ENCODE results near the gene HMGN4.
A peak's percentile ranks its signal among the peaks of the same experiment; 100 is the strongest.
"Not testable (repeated sequence)": the region's sequence is repeated elsewhere in the genome, so short reads cannot be mapped to it uniquely, and the experiment has no call there.

The HMGN4 gene

DNA sequence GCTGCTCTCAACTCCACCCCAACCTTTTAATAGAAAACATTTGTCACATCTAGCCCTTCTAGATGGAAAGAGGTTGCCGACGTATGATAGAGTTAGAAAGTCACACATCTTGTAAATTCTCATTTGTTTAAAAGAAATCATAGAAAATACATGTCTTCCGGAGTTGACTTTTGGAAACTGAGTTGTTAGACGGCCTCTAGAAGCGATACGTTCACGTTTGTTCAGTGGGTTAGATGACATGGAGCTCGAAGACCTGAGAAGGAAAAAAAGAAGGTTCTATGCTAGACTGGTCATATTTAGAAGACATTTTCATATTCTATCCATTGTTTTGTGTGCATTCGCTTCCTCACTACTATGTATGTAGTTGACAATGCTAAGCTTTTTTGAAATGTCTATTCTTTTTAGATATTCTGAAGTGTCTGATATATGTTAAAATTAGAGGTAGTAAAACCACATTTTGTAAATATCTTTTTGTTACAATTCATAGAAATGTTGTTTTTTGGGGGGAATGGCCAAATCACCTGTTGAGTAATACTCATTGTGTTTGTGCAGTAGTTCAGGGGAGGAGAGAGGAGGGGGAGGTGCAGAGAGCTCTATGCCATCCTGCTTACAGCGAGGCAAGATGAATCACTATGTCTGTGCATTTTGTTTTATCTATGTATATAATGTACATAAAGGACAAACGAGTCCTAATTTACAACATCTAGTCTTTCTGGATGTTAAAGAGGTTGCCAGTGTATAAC is 15.5 kb upstream of the HMGN4 start:
- DNase-seq = peak; percentile 20

DNA sequence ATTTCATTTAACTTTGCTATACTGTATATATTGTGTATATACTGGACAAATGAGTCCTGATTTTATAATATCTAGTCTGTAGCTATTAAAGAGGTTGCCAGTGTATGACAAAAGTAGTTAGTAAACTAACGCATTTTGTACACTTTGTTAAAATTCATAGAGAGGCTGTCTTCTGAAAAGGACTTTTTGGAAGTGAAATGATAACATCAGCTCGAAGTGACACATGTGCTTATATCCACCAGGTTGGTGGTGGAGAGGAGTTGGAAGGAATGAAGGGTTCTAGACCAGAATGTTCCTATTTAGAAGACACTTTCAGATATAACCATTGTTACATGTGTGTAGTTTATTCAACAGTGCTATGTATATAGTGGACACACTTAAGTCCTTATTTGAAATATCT is 13.9 kb upstream of the HMGN4 start:
- not testable (repeated sequence) for DNase-seq

DNA sequence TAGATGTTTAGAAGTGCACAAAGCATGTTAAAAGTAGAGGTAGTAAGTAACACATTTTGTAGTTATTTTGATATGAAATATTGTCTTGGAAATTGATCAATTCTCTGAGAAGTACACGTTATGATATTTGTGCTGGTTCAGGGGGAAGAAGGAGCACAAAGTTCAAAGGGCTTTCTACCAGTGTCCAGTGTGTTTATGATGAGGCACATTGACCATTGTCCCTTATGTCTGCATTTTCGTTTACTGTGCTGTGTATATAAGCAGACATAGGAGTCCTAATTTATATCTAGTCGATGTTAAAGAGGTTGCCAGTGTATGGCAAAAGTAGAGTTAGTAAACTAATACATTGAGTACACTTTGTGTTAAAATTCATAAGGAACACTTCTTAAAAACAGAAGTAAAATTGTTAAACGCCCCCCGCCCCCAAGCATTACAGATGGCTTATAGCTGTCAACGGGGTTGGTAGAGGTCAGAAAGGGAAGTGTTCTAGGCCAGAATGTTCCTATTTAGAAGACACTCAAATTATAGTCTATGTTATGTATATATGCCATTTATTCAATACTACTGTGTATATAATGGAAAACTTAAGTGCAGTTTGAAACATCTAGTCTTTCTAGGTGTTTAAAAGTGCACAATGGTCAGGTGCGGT is 13.3 kb upstream of the HMGN4 start:
- no peak for DNase-seq

DNA sequence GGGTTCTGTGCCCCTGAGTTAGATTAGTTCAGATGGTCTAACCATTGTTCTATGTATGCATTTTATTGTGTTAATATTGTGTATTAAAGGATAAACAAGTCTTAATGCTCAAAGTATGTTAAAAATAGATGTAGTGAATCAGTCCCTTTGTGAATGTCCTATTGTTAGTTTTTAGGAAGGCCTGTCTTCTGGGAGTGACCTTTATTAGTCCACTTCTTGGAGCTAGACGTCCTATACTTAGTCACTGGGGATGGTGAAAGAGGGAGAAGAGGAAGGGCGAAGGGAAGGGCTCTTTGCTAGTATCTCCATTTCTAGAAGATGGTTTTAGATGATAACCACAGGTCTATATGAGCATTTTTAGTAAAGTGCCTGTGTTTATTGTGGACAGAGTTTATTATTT is 12.3 kb upstream of the HMGN4 start:
- DNase-seq = no peak

DNA sequence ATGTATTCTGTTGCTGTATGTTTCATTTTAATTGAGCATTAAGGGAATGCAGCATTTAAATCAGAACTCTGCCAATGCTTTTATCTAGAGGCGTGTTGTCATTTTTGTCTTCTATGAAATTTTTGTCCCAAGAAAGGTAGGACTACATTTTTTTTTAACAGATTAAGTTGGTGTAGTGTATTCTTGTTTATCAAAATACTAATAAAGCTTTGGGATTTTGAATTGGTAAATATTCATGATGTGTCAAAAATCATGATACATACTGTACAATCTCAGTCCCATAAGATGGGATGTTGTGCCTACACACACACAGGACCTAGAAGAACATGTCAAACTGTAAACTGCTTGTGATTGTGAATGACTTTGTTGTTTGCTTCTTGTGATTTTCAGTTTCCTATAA is 11.2 kb upstream of the HMGN4 start:
- DNase-seq = no peak

DNA sequence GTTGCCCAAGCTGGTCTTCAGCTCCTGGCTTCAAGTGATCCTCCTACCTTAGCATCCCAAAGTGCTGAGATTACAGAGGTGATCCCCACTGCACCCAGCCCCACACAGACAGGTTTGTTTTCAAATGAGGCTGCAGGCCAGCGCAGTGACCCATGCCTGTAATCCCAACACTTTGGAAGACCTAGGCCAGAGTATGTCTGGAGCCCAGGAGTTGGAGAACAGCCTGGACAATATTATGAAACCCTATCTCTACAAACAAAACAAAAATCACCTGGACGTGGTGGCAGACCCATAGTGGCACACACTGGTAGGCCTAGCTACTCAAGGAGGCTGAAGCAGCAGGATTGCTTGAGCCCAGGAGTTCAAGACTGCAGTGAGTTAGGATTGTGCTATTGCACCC is 8.0 kb upstream of the HMGN4 start:
- DNase-seq = no peak

DNA sequence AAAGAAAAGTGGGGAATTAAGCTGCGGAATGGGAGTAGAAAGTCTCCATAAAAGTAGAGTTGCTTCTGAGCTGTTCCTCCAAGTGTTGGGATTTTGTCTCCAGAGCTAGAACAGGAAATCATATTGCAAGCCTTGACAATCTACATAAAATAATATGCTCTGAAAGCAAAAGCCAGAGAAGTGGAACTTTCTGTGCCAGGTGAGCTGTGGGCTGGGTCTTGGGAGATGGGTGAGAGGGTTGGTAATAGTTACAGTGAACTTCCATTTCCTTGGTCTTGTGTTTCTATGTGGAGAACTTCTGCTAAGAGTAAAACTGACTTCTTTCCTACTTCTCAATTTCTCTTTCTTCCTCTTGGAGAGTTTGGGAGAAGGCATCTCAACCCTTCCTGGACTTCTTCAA is 6.3 kb upstream of the HMGN4 start:
- DNase-seq = no peak

DNA sequence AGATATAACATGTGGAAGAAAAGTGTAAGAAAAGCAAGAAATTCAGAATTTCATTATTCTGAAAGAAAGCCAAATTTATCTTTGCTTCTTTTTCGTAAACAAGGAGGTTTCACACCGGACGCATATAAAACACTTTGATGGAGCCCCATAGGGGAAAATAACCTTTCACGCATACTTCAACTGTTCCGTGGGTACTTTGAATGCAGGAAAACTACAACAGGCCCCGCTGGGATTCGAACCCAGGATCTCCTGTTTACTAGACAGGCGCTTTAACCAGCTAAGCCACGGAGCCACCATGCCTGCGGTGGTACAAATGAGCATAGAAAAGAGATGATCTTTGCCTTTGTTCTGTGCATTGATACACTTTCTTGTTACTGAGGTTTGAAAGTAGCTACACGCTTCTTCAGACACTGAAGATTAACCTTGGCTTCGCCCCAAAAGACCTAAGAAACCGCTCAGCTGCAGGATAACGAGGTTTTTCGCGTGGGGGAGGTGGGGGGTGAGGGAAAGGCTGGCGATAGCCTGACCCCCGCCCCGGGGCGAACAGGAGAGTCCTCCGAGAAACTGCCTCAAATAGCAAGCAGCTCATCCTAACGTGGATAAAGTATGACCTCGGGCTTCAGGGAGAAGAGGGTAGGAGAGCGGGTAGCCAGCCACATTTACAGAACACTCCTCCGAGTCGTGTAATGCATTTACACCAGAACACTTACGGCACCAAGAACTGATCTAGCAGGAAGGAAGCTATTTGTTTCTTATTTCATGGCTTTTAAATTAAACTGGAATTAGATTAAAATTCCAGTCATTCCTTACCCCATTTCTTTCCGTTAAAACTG is 5.3 kb upstream of the HMGN4 start:
- DNase-seq = peak; percentile 93

DNA sequence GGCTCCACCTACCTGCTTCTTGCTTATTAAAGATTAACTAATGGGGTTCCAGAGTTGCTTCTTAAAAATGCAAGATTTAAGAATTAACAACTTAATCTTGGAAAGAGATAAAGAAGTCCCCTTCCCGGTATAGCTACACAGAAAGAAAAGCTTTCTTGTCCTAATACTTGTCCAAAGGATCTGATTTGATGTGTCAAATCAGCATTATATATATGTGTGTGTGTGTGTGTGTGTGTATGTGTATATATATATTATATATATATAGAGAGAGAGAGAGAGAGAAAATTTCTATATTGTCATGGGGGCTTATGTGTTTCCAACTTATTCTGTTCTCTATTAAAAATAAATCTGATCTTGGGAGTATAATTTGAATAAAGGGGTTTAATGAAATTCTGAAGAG is 4.6 kb upstream of the HMGN4 start:
- no peak for DNase-seq

DNA sequence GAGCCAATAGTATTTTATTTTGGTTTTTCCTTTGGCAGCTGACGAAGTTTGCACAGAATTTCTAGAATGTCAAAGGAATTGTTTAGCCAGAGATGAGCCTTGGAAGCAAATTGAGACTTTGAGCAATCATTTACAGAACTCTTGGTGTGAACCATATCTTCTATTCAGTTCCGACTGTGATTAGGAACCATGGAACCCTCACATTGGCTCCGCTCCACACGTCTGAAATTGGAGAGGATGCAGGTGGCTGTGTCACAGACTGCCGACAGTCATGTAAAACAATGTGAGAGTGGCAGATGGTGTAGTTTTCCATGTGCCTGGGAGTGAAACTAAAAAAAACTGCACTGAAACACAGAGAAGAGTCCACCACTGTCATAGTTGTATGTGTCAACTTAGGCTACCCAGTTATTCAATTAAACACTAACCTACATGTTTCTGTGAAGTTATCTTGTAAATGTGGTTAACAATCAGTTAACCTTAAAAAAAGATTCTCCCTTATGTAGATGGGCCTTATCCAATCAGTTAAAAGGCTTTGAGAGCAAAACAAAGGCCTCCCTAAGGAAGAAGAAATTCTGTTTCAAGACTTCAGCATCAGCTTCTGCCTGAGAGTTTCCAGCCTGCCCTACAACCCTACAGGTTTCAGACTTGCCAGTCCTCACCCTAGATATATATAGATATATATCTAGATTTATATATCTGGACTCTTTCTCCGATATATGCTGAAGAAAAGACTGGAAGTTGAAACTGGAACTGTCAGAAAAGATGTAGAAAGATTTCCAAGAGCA is 3.3 kb upstream of the HMGN4 start:
- no peak for DNase-seq

DNA sequence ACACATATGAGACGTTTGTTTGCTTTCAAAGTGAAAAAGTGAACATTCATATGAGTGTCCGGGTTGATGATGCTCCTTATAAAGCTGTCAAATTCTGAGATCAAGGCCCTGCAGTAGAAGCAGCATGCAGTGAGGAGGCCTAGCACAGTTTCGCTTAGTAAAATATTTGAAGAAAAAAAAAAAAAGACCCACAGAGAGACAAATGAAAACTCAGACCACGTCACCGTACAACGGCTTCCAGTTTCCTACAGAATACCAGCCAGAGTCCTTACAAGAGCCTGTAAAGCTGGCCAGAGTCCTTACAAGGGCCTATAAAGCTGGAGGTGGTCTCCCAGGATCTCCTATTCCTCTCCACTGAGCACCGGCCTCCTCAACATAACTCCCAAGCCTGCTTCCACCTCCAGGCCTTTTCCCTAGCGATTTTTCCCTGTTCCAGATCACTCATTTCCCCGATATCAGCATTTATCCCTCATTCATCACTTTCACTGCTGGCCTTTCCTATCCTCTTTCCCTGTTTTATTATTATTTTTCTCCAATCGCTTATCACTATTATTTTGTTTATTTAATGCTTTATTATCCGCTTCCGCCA is 1.5 kb upstream of the HMGN4 start:
- peak; percentile 84 for DNase-seq

DNA sequence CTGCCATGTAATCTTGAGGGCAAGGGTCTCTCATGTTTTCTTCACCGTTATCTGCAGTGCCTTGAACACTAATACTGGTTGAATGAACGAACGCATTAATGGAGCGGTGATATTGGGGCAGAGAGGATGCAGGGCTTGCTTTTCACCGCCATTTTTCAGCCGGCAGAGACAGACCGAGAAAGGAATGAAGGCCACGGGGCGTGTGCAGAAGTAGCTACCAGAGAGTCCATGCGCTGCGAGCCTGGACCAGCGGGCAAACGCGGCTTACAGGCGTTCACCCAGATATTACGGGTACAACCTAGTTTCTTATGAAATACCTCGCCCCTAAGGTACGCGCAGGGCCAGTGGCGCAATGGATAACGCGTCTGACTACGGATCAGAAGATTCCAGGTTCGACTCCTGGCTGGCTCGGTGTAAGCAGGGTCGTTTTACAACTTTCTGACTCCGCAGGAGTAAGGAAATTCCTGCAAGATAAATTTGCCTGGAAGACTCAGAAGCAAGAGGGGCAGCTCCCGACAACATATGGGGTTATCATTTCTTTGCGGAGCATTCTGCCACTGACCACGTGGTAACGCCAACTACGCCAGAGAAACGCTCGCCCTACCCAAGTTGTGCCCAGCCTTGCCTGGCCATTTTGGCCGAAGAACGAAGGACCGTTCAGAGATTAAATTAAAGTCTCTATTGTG is 863 bp upstream of the HMGN4 start:
- DNase-seq = peak; percentile 97

DNA sequence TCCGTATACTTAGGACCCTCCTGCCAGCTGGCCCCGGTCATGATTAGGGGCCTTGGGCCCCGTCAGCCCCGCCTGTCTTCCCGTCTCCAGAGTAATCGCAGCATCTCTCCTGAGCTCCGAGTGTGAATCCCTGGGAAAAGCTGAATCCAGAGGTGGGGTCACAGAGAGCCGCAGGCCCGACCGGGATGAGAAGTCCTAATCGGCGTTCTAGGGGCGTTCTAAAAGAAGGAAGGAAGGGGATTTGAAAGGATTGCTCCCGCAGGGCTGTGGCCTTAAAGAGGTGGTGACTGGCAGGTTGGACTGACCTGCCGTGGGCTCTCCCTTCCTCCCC is 371 bp downstream of the HMGN4 start:
- no peak for DNase-seq

DNA sequence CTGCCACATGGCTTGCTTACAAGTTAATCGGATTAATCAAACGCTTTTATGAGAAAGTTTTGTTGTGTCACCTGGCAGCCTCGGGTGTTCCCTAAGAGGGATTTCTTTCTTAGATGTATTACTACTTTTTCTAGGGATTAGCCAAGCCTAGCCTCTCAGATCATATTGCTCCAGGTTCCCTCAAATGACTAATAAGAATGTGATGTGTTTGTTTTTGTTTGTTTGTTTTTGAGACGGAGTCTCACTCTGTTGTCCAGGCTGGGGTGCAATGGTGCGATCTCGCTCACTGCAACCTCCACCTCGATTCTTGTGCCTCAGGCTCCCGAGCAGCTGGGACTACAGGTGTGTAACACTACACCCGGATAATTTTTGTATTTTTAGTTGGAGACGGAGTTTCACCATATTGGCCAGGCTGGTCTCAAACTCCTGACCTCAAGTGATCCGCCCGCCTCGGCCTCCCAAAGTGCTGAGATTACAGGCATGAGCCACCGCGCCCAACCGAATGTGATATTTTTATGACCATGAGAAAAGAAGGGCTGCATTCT is 977 bp downstream of the HMGN4 start:
- no peak for DNase-seq

DNA sequence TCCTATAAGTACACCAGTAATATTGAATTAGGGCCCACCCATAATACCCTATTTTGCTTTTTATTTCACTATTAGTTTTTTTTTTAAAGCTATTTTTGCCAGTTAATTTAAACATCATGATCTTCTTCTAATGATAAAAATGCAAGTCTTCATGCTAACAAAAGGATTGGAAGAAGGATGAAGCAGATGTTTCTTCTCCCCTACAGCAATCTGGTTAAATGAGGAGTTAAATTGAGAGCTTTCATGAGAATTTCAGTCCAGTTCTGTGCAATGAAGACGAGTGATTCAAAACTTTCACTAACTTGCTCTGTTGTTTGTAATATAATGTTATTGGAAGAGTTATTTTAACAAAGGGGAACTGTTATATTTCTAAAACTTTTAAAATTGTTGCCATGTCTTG is 3.4 kb downstream of the HMGN4 start:
- DNase-seq = no peak

DNA sequence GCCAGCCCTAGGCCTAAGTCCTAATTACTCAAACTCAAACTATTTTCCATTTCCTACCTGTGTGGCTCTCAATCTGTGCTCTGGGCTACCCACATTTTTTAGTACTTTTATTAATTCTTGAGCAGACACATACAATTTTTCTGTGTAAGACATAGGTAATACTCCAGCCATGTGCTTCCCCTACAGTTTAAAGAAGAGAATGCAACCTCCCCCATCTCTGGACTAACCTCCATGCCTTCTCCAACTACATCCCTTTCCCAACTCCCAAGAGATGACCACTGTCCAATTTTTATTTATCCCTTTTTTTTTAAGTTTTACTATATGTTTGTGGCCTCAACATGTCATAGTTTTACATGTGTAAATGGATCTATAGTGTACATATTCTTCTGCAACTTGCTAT is 5.8 kb downstream of the HMGN4 start:
- DNase-seq = no peak

DNA sequence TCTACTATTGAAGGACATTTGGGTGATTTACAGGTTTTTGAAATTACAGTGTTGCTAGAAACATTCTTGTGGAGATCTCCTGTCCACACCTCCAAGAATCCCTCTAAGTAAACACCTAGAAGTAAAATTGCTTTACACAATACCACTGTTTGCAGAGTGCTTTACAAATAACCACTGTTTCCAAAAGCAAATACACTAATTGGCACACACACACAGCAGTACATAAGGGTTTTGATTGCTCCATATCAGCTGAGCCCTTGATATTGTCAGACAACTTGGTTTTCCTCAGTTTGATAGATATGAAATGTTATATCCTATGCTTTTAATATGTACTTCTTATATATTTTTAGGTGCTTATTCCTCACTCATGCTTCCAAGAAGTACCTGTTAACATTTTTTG is 6.3 kb downstream of the HMGN4 start:
- no peak for DNase-seq

DNA sequence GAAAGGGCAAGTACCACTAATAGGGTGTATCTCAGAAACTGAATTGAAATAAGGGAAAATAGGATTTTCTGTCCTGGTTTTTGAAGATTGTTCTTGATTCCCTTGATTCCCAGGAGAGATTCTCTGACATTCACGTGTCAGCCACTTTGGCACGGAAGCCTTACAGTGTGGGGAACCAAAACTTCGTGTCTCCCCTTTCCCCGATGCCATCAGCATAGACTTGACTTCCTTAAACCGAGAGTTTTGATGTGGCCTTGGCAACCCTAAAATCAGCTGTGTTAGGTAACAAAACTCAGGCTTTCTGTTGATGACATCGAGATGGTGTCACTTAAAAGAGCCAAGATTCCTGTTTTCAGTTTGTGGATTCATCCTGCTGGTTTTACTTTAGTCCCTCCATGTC is 7.5 kb downstream of the HMGN4 start:
- no peak for DNase-seq

DNA sequence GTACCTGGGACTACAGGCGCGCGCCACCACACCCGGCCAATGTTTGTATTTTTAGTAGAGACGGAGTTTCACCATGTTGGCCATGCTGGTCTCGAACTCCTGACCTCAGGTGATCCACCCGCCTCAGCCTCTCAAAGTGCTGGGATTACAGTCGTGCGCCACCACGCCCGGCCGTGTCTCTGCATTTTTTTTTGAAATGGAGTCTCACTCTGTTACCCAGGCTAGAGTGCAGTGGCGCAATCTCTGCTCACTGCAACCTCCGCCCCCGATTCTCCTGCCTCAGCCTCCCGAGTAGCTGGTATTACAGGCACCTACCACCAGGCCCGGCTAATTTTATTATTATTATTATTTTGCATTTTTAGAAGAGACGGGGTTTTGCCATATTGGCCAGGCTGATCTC is 9.2 kb downstream of the HMGN4 start:
- not testable (repeated sequence) for DNase-seq

DNA sequence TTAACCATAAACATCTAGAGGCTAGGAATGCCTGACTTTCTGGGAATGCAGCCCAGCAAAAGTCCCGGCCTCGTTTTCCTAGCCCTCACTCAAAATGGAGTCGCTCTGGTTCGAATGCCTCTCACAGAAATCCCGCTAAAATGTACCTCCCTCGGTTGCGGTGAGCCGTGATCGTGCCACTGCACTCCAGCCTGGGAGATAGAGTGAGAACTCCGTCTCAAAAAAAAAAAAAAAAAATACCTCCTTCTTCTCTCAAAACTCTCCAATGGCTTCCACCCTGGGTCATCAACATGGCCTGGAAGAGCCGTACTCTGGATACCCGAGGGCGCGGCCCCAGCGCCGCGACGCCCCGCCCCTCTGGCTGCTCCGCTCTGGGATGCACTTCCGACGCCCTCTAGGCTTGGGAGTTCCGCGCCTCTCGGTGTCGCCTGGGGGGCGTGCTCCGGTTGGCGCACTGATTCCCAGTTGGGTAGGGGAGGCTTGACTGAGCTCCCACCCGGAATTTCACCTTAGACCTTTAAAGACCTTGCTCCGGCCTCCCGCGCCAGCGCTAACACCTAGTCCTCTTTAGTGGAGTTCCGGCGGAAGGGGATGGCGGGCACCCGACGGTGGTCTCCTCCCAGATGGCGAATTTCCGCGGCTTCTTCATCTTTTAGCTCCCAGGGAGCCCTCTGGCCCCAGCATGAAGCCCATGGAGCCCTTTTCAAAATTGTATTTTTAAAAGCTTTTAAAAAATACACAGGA is 12.3 kb downstream of the HMGN4 start:
- DNase-seq = peak; percentile 61

DNA sequence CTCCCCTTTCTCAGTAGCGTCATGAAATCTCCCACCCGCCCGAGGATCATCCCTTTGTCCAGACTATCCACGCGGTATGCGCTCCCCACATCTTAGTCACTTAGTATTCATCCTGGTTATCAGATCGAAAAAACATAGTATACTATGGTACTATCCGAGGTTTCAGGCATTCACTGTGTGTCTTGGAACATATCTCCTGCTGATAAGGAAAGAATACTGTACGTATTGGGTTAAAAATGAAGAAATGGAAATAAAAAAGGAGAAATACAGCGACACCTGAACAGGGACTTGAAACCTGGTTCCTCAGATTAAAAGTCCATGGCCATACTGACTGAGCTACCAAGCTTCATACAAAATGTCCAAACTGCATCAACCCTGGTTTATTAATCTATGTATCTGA is 14.0 kb downstream of the HMGN4 start:
- no peak for DNase-seq
